NT2/D1 (cell line): ENCODE measurements around the gene TRDMT1.

ENCODE experiments used
- DNase-seq: peaks from one replicate; pipeline ENCODE4 v3.0.0-alpha.2; 2011; ENCODE audit warnings: low read depth, low spot score
- H3K27me3 ChIP-seq: 2 replicates; pipeline ENCODE4 v1.6.0; 2011; ENCODE audit warnings: mild to moderate bottlenecking; ENCODE audit not compliant: insufficient read length, insufficient read depth
- H3K36me3 ChIP-seq: 2 replicates; pipeline ENCODE4 v1.6.1; 2011; ENCODE audit warnings: mild to moderate bottlenecking, low read length, mixed read lengths; ENCODE audit not compliant: insufficient read depth, insufficient read length
- H3K4me1 ChIP-seq: 2 replicates; pipeline ENCODE4 v1.5.1; 2011; ENCODE audit not compliant: insufficient read depth, insufficient read length
- H3K4me3 ChIP-seq: 2 replicates; pipeline ENCODE4 v1.5.1; 2011; ENCODE audit warnings: low read depth; ENCODE audit not compliant: insufficient read length
- H3K9ac ChIP-seq: 2 replicates; pipeline ENCODE4 v1.6.0; 2011; ENCODE audit warnings: low read depth; ENCODE audit not compliant: insufficient read length
- H3K9me3 ChIP-seq: 2 replicates; pipeline ENCODE4 v1.5.1; 2011; ENCODE audit warnings: mild to moderate bottlenecking, low read length; ENCODE audit not compliant: insufficient read depth
- SUZ12 ChIP-seq: IDR thresholded peaks from 2 replicates; pipeline ENCODE4 v1.6.1; 2011; ENCODE audit not compliant: insufficient read length, insufficient read depth; ENCODE audit errors: extremely low read depth
- YY1 ChIP-seq: IDR thresholded peaks from 2 replicates; pipeline ENCODE4 v1.6.1; 2011; ENCODE audit not compliant: insufficient read length, insufficient read depth
- ZNF274 ChIP-seq: IDR thresholded peaks from 2 replicates; pipeline ENCODE4 v1.6.1; 2011; ENCODE audit warnings: mild to moderate bottlenecking, low read depth, low read length

Gene TRDMT1

GRCh38 chr10:17141504-17142229 is 59.8 kb downstream of the TRDMT1 start:
- no peak overlapping the region for H3K9ac ChIP-seq
- TF ChIP-seq YY1 (no peak), ZNF274 (no peak), SUZ12 (no peak)
- H3K27me3 ChIP-seq: no peaks in the 10 kb centered on the region
- no peak overlapping the region for H3K4me3 ChIP-seq
- no peaks in the 10 kb centered on the region for H3K36me3 ChIP-seq
- no peaks in the 10 kb centered on the region for H3K4me1 ChIP-seq
- DNase-seq: no peak
- no peaks in the 10 kb centered on the region for H3K9me3 ChIP-seq

- Histone ChIP-seq H3K36me3 (no peaks in the 10 kb centered on the region), H3K9me3 (no peaks in the 10 kb centered on the region), H3K9ac (no peak overlapping the region), H3K27me3 (no peaks in the 10 kb centered on the region), H3K4me1 (no peaks in the 10 kb centered on the region), H3K4me3 (no peak overlapping the region)
- no peak for DNase-seq
- TF ChIP-seq YY1: no peak
- no peak for TF ChIP-seq ZNF274
- TF ChIP-seq SUZ12: no peak
These were observed 61.1 kb downstream of the TRDMT1 start for GRCh38 chr10:17140386-17140761.

- H3K4me1 ChIP-seq: no peaks in the 10 kb centered on the region
- H3K36me3 ChIP-seq: no peaks in the 10 kb centered on the region
- H3K4me3 ChIP-seq: no peak overlapping the region
- no peak for TF ChIP-seq SUZ12
- TF ChIP-seq YY1: no peak
- TF ChIP-seq ZNF274: no peak
- H3K9ac ChIP-seq: no peak overlapping the region
- no peak for DNase-seq
- H3K9me3 ChIP-seq: no peaks in the 10 kb centered on the region
- H3K27me3 ChIP-seq: no peaks in the 10 kb centered on the region
These were observed 62.9 kb downstream of the TRDMT1 start for GRCh38 chr10:17138460-17139042.

DNA sequence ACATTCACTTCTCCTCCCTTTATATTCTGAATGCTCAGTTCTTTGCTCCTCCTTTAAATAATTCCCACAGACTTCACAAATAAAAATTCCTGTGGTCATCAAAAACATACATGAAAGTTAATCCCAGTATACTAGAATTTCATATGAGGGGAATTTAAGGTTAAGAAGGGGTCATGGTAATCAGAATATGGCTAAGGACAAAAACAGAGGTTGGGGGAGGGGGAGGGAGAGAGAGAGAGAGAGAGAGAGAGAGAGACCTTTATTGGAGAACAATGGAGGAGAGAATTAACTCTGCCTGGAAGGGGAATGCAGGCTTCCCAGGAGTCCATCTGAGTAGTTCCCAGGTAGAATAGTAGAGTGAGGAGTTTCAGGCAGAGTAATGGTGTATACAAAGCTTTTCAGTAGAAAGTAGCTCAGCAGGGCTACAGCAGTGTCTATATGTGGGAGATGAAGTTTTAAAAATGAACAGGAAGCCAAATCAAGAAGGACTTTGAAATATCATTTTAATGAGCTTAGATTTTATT is 66.7 kb downstream of the TRDMT1 start:
- Histone ChIP-seq H3K9ac (no peak overlapping the region), H3K36me3 (no peaks in the 10 kb centered on the region), H3K27me3 (no peaks in the 10 kb centered on the region), H3K9me3 (no peaks in the 10 kb centered on the region), H3K4me3 (no peak overlapping the region), H3K4me1 (no peaks in the 10 kb centered on the region)
- peak; percentile 5 for DNase-seq
- TF ChIP-seq SUZ12 (no peak), ZNF274 (no peak), YY1 (no peak)

GRCh38 chr10:17134282-17134681 is 67.2 kb downstream of the TRDMT1 start:
- Histone ChIP-seq H3K4me1 (no peaks in the 10 kb centered on the region), H3K4me3 (no peak overlapping the region), H3K36me3 (no peaks in the 10 kb centered on the region), H3K27me3 (no peaks in the 10 kb centered on the region), H3K9ac (no peak overlapping the region), H3K9me3 (no peaks in the 10 kb centered on the region)
- no peak for TF ChIP-seq ZNF274
- TF ChIP-seq YY1: no peak
- TF ChIP-seq SUZ12: no peak
- no peak for DNase-seq

- H3K4me3 ChIP-seq: no peak within 1 kb of the TSS
- no peaks in the 10 kb centered on the region for H3K36me3 ChIP-seq
- DNase-seq: no peak
- H3K27me3 ChIP-seq: no peaks in the 10 kb centered on the region
- H3K9ac ChIP-seq: no peak within 1 kb of the TSS
- no peaks in the 10 kb centered on the region for H3K9me3 ChIP-seq
- no peaks in the 10 kb centered on the region for H3K4me1 ChIP-seq
- TF ChIP-seq ZNF274 (no peak), YY1 (no peak), SUZ12 (no peak)
These were observed 71.7 kb downstream of the TRDMT1 start, which contains the start of gene CUBN for GRCh38 chr10:17129741-17130140. CUBN (minus strand) TSS chr10:17129811; CDS start chr10:17129765, 46 bp downstream.

DNA sequence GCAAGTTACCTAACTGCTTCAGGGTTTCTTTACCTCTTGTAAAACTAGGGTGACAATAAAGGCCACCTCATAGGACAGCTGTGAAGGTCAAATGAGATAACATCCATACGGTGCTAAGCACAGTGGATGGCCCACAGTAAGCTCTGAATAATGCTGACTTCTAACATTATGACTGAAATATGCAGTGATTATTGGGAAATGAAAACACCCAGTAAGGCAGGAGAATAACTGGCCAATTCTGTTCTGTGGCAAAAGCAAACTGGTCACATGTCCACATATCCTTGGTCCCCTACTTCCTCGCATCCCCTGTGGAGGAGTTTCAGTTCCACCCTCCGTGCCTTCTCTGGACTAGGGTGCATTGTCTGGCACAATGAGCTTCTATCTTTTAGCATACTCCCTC is 73.2 kb downstream of the TRDMT1 start:
- Histone ChIP-seq H3K4me1 (no peaks in the 10 kb centered on the region), H3K9ac (no peak overlapping the region), H3K4me3 (no peak overlapping the region), H3K9me3 (no peaks in the 10 kb centered on the region), H3K27me3 (no peaks in the 10 kb centered on the region), H3K36me3 (no peaks in the 10 kb centered on the region)
- no peak for TF ChIP-seq YY1
- no peak for TF ChIP-seq SUZ12
- no peak for TF ChIP-seq ZNF274
- no peak for DNase-seq

- no peak for DNase-seq
- no peak for TF ChIP-seq ZNF274
- TF ChIP-seq YY1: no peak
These were observed 75.1 kb downstream of the TRDMT1 start for GRCh38 chr10:17126327-17126726.

More at GRCh38 chr10:17126327-17126726, 75.1 kb downstream of the TRDMT1 start:
- no peaks in the 10 kb centered on the region for H3K27me3 ChIP-seq
- no peaks in the 10 kb centered on the region for H3K36me3 ChIP-seq
- H3K9me3 ChIP-seq: no peaks in the 10 kb centered on the region
- H3K4me3 ChIP-seq: no peak overlapping the region
- H3K9ac ChIP-seq: no peak overlapping the region
- H3K4me1 ChIP-seq: no peaks in the 10 kb centered on the region
